ENCODE data around the gene QRICH2. TPM values are rescaled to one million over a fixed set of nuclear protein-coding genes. Genes with fewer than 3 reads are reported as not detected.
"Not testable (repeated sequence)": the region's sequence is repeated elsewhere in the genome, so short reads cannot be mapped to it uniquely, and the experiment has no call there.

The QRICH2 gene
- total and polyA plus RNA-seq, 11 donors, result 1.0 to 2.7 (median 1.6) TPM

- Histone ChIP-seq H3K36me3 (no peaks in the 10 kb centered on the region), H3K4me1 (peaks cover 0 to 32% (median 6%) of the 10 kb centered on the region in 12 donors), H3K27ac (no peak overlapping the region), H3K9me3 (no peaks in the 10 kb centered on the region), H3K27me3 (no peaks in the 10 kb centered on the region), H3K4me3 (no peak overlapping the region)
- 91 to 95% (median 92%) methylated on average over 7 of the region's 7 CpGs for whole genome bisulfite sequencing, 4 donors
- intact Hi-C loops (cut with DNase I), result no loop called here
- ATAC-seq, result no peak
- DNase-seq, result no peak
- no peak for TF ChIP-seq POLR2A (IDR thresholded peaks at IDR 0.05)
- TF ChIP-seq CTCF (IDR thresholded peaks at IDR 0.05), result no peak
These were observed 54.2 kb downstream of the QRICH2 start for GRCh38 chr17:76253841-76254240.

- H3K27me3 ChIP-seq; H3K36me3 ChIP-seq; ATAC-seq; H3K9me3 ChIP-seq; intact Hi-C loops (cut with DNase I); DNase-seq: not testable (repeated sequence)
- Histone ChIP-seq H3K4me1 (peaks cover 0 to 32% (median 6%) of the 10 kb centered on the region in 12 donors), H3K27ac (peak overlapping the region in 8 of 12 donors; percentile 15 to 89 (median 52)), H3K4me3 (peak overlapping the region in 1 of 12 donors; percentile 28)
- 89 to 91% (median 89%) methylated on average over 23 of the region's 23 CpGs for WGBS, 4 donors
These were observed 54.9 kb downstream of the QRICH2 start for GRCh38 chr17:76252967-76253766.

- DNase-seq, result peak in 1 of 5 donors; percentile 66
- Histone ChIP-seq H3K4me3 (peak overlapping the region in 1 of 12 donors; percentile 28), H3K27me3 (no peaks in the 10 kb centered on the region), H3K36me3 (no peaks in the 10 kb centered on the region), H3K4me1 (peaks cover 0 to 32% (median 6%) of the 10 kb centered on the region in 12 donors), H3K27ac (peak overlapping the region in 10 of 12 donors; percentile 15 to 89 (median 48)), H3K9me3 (no peaks in the 10 kb centered on the region)
- intact Hi-C loops (cut with DNase I), result no loop called here
- 60 to 77% (median 62%) methylated on average over 11 of the region's 11 CpGs for WGBS, 4 donors
- peak; percentile 77 to 91 (median 88) for ATAC-seq
- TF ChIP-seq POLR2A (IDR thresholded peaks at IDR 0.05) (no peak), CTCF (IDR thresholded peaks at IDR 0.05) (no peak)
These were observed 55.8 kb downstream of the QRICH2 start for GRCh38 chr17:76252040-76252954.

GRCh38 chr17:76251478-76252039 is 56.5 kb downstream of the QRICH2 start:
- Histone ChIP-seq H3K9me3 (no peaks in the 10 kb centered on the region), H3K36me3 (no peaks in the 10 kb centered on the region), H3K27me3 (no peaks in the 10 kb centered on the region), H3K4me3 (no peak overlapping the region), H3K4me1 (peaks cover 0 to 39% (median 6%) of the 10 kb centered on the region in 12 donors), H3K27ac (peak overlapping the region in 8 of 12 donors; percentile 5 to 89 (median 48))
- ATAC-seq (no peak), DNase-seq (no peak)
- intact Hi-C loops (cut with DNase I), result no loop called here
- TF ChIP-seq POLR2A (IDR thresholded peaks at IDR 0.05) (no peak), CTCF (IDR thresholded peaks at IDR 0.05) (no peak)
- 82 to 89% (median 84%) methylated on average over 6 to 8 of the region's 8 CpGs for WGBS, 4 donors
